ENCODE measurements around the gene KIRREL3.

The KIRREL3 gene

GRCh38 chr11:126506789-126507188, 493.8 kb downstream of the KIRREL3 start:
- no peak for DNase-seq (ENCODE audit: low read depth, low spot score)

GRCh38 chr11:126502982-126503381, 497.6 kb downstream of the KIRREL3 start:
- no peak for TF ChIP-seq FOXP2 (optimal IDR thresholded peaks at IDR 0.05; ENCODE audit: control extremely low read depth, extremely low read length, insufficient read depth)
- H3K9ac ChIP-seq (ENCODE audit: insufficient read length) = no peak overlapping the region
- no peaks in the 10 kb centered on the region; the same call in 1 of the 2 replicates for H3K9me3 ChIP-seq (ENCODE audit: low read depth, low read length)
- no peak overlapping the region for H3K27ac ChIP-seq
- no peaks in the 10 kb centered on the region for H3K36me3 ChIP-seq (ENCODE audit: insufficient read depth, low read length)
- DNase-seq (ENCODE audit: low read depth, low spot score) = no peak
- no peak overlapping the region for H3K4me3 ChIP-seq

More at GRCh38 chr11:126506789-126507188, 493.8 kb downstream of the KIRREL3 start:
- Histone ChIP-seq H3K27ac (no peak overlapping the region), H3K4me3 (no peak overlapping the region), H3K9ac (ENCODE audit: insufficient read length) (no peak overlapping the region), H3K36me3 (ENCODE audit: insufficient read depth, low read length) (no peaks in the 10 kb centered on the region), H3K9me3 (ENCODE audit: low read depth, low read length) (no peaks in the 10 kb centered on the region; the same call in 1 of the 2 replicates)
- TF ChIP-seq EZH2 (IDR thresholded peaks at IDR 0.05) (no peak), FOXP2 (optimal IDR thresholded peaks at IDR 0.05; ENCODE audit: control extremely low read depth, extremely low read length, insufficient read depth) (no peak), POLR2AphosphoS5 (IDR thresholded peaks at IDR 0.05; ENCODE audit: borderline replicate concordance, low read depth, low read length) (no peak)

GRCh38 chr11:126502159-126502558, 498.4 kb downstream of the KIRREL3 start:
- TF ChIP-seq FOXP2 (optimal IDR thresholded peaks at IDR 0.05; ENCODE audit: control extremely low read depth, extremely low read length, insufficient read depth) (no peak), POLR2AphosphoS5 (IDR thresholded peaks at IDR 0.05; ENCODE audit: borderline replicate concordance, low read depth, low read length) (no peak), EZH2 (IDR thresholded peaks at IDR 0.05) (no peak)
- H3K4me3 ChIP-seq = no peak overlapping the region
- H3K9ac ChIP-seq (ENCODE audit: insufficient read length) = no peak overlapping the region
- no peak overlapping the region for H3K27ac ChIP-seq
- DNase-seq (ENCODE audit: low read depth, low spot score) = no peak
- no peaks in the 10 kb centered on the region for H3K36me3 ChIP-seq (ENCODE audit: insufficient read depth, low read length)
- no peaks in the 10 kb centered on the region; the same call in 1 of the 2 replicates for H3K9me3 ChIP-seq (ENCODE audit: low read depth, low read length)

- H3K9ac ChIP-seq (ENCODE audit: insufficient read length) = no peak overlapping the region
- TF ChIP-seq POLR2AphosphoS5 (IDR thresholded peaks at IDR 0.05; ENCODE audit: borderline replicate concordance, low read depth, low read length) (no peak), FOXP2 (optimal IDR thresholded peaks at IDR 0.05; ENCODE audit: control extremely low read depth, extremely low read length, insufficient read depth) (no peak), EZH2 (IDR thresholded peaks at IDR 0.05) (no peak)
- H3K4me3 ChIP-seq = no peak overlapping the region
- H3K9me3 ChIP-seq (ENCODE audit: low read depth, low read length) = no peaks in the 10 kb centered on the region; the same call in 1 of the 2 replicates
- H3K36me3 ChIP-seq (ENCODE audit: insufficient read depth, low read length) = no peaks in the 10 kb centered on the region
- no peak for DNase-seq (ENCODE audit: low read depth, low spot score)
- no peak overlapping the region for H3K27ac ChIP-seq
These were observed 498.9 kb downstream of the KIRREL3 start for GRCh38 chr11:126501641-126502040.

- H3K36me3 ChIP-seq (ENCODE audit: insufficient read depth, low read length) = no peaks in the 10 kb centered on the region
- no peak overlapping the region for H3K4me3 ChIP-seq
- no peak for DNase-seq (ENCODE audit: low read depth, low spot score)
- H3K9me3 ChIP-seq (ENCODE audit: low read depth, low read length) = no peaks in the 10 kb centered on the region; the same call in 1 of the 2 replicates
- no peak overlapping the region for H3K27ac ChIP-seq
- H3K9ac ChIP-seq (ENCODE audit: insufficient read length) = no peak overlapping the region
- TF ChIP-seq FOXP2 (optimal IDR thresholded peaks at IDR 0.05; ENCODE audit: control extremely low read depth, extremely low read length, insufficient read depth) (no peak), POLR2AphosphoS5 (IDR thresholded peaks at IDR 0.05; ENCODE audit: borderline replicate concordance, low read depth, low read length) (no peak), EZH2 (IDR thresholded peaks at IDR 0.05) (no peak)
These were observed 499.6 kb downstream of the KIRREL3 start for GRCh38 chr11:126500981-126501380.

- Histone ChIP-seq H3K36me3 (ENCODE audit: insufficient read depth, low read length) (no peaks in the 10 kb centered on the region), H3K4me3 (no peak overlapping the region), H3K9me3 (ENCODE audit: low read depth, low read length) (no peaks in the 10 kb centered on the region; the same call in 1 of the 2 replicates), H3K9ac (ENCODE audit: insufficient read length) (no peak overlapping the region), H3K27ac (no peak overlapping the region)
- no peak for DNase-seq (ENCODE audit: low read depth, low spot score)
- TF ChIP-seq EZH2 (IDR thresholded peaks at IDR 0.05) (no peak), POLR2AphosphoS5 (IDR thresholded peaks at IDR 0.05; ENCODE audit: borderline replicate concordance, low read depth, low read length) (no peak), FOXP2 (optimal IDR thresholded peaks at IDR 0.05; ENCODE audit: control extremely low read depth, extremely low read length, insufficient read depth) (no peak)
These were observed 501.3 kb downstream of the KIRREL3 start for GRCh38 chr11:126499131-126499752.

- Histone ChIP-seq H3K27ac (no peak overlapping the region), H3K9me3 (ENCODE audit: low read depth, low read length) (no peaks in the 10 kb centered on the region), H3K9ac (ENCODE audit: insufficient read length) (no peak overlapping the region), H3K36me3 (ENCODE audit: insufficient read depth, low read length) (no peaks in the 10 kb centered on the region), H3K4me3 (no peak overlapping the region)
- TF ChIP-seq EZH2 (IDR thresholded peaks at IDR 0.05) (no peak), FOXP2 (optimal IDR thresholded peaks at IDR 0.05; ENCODE audit: control extremely low read depth, extremely low read length, insufficient read depth) (no peak), POLR2AphosphoS5 (IDR thresholded peaks at IDR 0.05; ENCODE audit: borderline replicate concordance, low read depth, low read length) (no peak)
- DNase-seq (ENCODE audit: low read depth, low spot score) = no peak
These were observed 502.3 kb downstream of the KIRREL3 start for GRCh38 chr11:126498281-126498680.

GRCh38 chr11:126497581-126498122, 502.9 kb downstream of the KIRREL3 start:
- Histone ChIP-seq H3K36me3 (ENCODE audit: insufficient read depth, low read length) (no peaks in the 10 kb centered on the region), H3K9me3 (ENCODE audit: low read depth, low read length) (no peaks in the 10 kb centered on the region), H3K4me3 (no peak overlapping the region), H3K27ac (no peak overlapping the region), H3K9ac (ENCODE audit: insufficient read length) (no peak overlapping the region)
- DNase-seq (ENCODE audit: low read depth, low spot score) = no peak
- TF ChIP-seq FOXP2 (optimal IDR thresholded peaks at IDR 0.05; ENCODE audit: control extremely low read depth, extremely low read length, insufficient read depth) (no peak), POLR2AphosphoS5 (IDR thresholded peaks at IDR 0.05; ENCODE audit: borderline replicate concordance, low read depth, low read length) (no peak), EZH2 (IDR thresholded peaks at IDR 0.05) (no peak)

All from SK-N-MC (cell line).